GM06990 (cell line): ENCODE measurements around the gene OCA2.

ENCODE experiments used
- DNase-seq: peaks from one replicate; pipeline ENCODE4 v3.0.0-alpha.2; 2011; ENCODE audit not compliant: insufficient read length; ENCODE audit errors: extremely low read depth
- H3K27me3 ChIP-seq: replicated peaks from 2 replicates; pipeline ENCODE4 v1.6.0; 2011; ENCODE audit warnings: low read length; ENCODE audit not compliant: control insufficient read depth, insufficient read depth
- H3K36me3 ChIP-seq: 2 replicates; pipeline ENCODE4 v1.5.1; 2011; ENCODE audit warnings: low read length; ENCODE audit not compliant: control insufficient read depth, insufficient read depth
- H3K4me3 ChIP-seq: replicated peaks from 2 replicates; pipeline ENCODE4 v1.5.1; 2011; ENCODE audit warnings: low read depth, mild to moderate bottlenecking, control low read depth, low read length
- TF ChIP-seq, protein P1 (sequence below): IDR thresholded peaks from 2 replicates; pipeline ENCODE4 v1.5.1; 2011; ENCODE audit warnings: low read length, control low read depth, mild to moderate bottlenecking, inconsistent platforms; ENCODE audit not compliant: insufficient read depth, poor library complexity, severe bottlenecking

The OCA2 gene

DNA sequence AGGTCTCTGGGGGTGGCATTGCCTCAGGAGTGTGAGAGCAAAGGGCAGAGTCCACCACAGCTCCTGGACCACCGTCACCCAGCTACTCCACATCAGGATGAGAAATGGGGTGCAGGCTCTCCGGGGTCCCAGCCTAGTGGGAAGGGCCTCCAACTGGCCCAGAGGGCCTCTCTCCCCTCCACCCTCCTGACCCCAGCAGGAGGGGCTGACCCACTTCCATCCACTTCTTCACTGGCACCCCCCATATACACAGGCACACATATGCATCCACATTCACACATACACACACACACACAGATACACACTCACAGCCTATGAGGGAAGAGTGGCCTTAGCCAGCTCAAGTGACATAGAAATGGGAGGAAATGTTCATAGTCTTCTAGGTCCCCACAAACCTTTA lies 286.0 kb downstream of the OCA2 start:
- TF ChIP-seq, protein P1, sequence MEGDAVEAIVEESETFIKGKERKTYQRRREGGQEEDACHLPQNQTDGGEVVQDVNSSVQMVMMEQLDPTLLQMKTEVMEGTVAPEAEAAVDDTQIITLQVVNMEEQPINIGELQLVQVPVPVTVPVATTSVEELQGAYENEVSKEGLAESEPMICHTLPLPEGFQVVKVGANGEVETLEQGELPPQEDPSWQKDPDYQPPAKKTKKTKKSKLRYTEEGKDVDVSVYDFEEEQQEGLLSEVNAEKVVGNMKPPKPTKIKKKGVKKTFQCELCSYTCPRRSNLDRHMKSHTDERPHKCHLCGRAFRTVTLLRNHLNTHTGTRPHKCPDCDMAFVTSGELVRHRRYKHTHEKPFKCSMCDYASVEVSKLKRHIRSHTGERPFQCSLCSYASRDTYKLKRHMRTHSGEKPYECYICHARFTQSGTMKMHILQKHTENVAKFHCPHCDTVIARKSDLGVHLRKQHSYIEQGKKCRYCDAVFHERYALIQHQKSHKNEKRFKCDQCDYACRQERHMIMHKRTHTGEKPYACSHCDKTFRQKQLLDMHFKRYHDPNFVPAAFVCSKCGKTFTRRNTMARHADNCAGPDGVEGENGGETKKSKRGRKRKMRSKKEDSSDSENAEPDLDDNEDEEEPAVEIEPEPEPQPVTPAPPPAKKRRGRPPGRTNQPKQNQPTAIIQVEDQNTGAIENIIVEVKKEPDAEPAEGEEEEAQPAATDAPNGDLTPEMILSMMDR, result no peak
- H3K36me3 ChIP-seq, result no peaks in the 10 kb centered on the region
- DNase-seq, result no peak
- H3K27me3 ChIP-seq, result no peaks in the 10 kb centered on the region
- no peak overlapping the region for H3K4me3 ChIP-seq

DNA sequence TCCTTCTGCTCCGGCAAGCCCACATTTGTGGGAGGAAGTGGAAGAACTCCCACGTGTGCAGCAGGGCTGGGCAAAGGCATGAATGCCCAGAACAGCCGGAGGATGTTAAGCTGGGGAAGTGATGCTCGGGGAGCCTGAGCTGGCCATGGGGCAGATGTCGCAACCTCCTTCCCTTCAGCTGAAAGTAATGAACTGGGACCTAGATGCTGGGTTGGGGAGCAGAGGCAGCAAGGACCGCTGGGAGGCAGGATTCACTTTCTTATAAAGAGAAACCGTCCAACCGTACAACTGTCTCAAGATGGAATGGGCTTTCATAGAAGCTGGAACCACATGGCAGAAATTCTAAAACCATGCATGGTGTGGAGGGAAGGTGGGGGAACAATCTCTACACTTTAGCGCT lies 290.9 kb downstream of the OCA2 start:
- TF ChIP-seq, protein P1, result no peak
- H3K36me3 ChIP-seq, result no peaks in the 10 kb centered on the region
- DNase-seq, result no peak
- no peak overlapping the region for H3K4me3 ChIP-seq
- no peaks in the 10 kb centered on the region for H3K27me3 ChIP-seq

- TF ChIP-seq, protein P1, result no peak
- Histone ChIP-seq H3K36me3 (no peaks in the 10 kb centered on the region), H3K27me3 (no peaks in the 10 kb centered on the region), H3K4me3 (no peak overlapping the region)
- DNase-seq, result no peak
Observed at GRCh38 chr15:27807335-27807734, 291.8 kb downstream of the OCA2 start.

GRCh38 chr15:27806396-27806795 lies 292.7 kb downstream of the OCA2 start:
- TF ChIP-seq, protein P1, result no peak
- H3K36me3 ChIP-seq, result no peaks in the 10 kb centered on the region
- no peak overlapping the region for H3K4me3 ChIP-seq
- H3K27me3 ChIP-seq, result no peaks in the 10 kb centered on the region
- no peak for DNase-seq

GRCh38 chr15:27805261-27806220 lies 293.6 kb downstream of the OCA2 start:
- no peak overlapping the region for H3K4me3 ChIP-seq
- no peaks in the 10 kb centered on the region for H3K36me3 ChIP-seq
- TF ChIP-seq, protein P1, result no peak
- DNase-seq, result no peak
- no peaks in the 10 kb centered on the region for H3K27me3 ChIP-seq
